HG02970 (cell line): ENCODE results near the gene LMOD3.

Experiments
- ATAC-seq: cut with Tn5 transposase; IDR thresholded peaks from one replicate; pipeline ENCODE4 v1.9.1; 2021; ENCODE audit warnings: mild to moderate bottlenecking, moderate library complexity, moderate number of reproducible peaks; ENCODE audit not compliant: unreplicated experiment, low FRiP score

LMOD3 gene

DNA sequence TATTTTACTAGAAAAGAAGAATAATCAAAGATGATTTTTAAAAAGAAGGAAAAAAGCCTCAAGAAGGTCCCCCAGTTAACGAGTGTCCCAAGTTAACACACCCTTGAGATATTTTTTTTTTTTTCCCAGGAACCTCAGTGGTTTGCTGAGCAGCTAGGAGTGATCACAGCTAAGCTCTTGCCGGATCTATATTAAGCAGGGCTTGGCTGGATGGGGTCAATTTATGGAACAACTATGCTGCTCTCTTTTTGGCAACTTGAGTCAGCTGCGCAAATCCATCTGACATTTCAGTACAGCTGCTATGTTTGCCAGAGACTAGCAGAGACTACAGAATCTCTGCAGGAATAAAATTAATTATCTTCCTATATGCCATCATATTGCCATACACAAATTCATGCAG is at the start of gene LMOD3:
Gene LMOD3 (minus strand): TSS at position 193 of the 400 bp plus-strand sequence. CDS start 209 bp downstream, outside the sequence.
- ATAC-seq: no peak

DNA sequence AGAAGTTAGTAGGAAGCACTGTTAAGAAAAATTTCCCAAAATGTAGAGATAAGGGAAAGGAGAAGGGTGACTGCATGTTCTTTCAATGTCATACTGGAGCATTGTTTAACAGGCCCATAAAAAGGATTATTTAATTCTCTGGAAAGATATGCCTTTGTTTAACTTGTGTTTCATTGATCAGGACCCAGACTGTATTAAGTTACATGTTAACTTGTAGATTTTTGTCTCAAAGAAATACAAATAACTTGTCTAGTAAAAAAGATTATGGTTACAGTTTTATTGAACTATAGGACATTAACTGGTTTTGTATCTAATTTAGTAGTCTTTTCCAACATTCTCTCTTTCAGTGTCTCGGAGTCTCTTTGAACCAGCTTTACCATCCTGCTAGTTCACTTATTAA is 49.7 kb upstream of the LMOD3 start:
- ATAC-seq: no peak

- ATAC-seq: no peak
Observed at GRCh38 chr3:69166446-69166845, 44.1 kb upstream of the LMOD3 start.

DNA sequence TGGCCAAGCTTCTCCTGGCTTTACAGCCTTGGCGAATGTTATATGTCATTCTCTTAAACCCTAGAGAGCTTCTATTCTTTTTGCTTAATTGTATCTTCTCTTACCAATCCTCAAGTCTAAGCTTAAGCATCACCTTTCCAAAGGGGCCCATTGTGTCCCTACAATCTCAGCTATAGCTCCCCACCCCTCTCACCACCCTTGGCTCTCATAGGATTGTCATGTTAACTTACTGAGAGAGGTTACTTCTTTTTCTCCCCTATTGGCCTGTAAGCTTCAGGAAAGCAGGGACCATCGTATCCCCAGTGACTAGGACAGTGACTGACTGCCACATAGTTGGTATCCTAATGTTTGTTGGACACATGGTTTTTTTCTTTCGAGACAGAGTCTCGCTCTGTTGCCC is 43.3 kb upstream of the LMOD3 start:
- no peak for ATAC-seq

DNA sequence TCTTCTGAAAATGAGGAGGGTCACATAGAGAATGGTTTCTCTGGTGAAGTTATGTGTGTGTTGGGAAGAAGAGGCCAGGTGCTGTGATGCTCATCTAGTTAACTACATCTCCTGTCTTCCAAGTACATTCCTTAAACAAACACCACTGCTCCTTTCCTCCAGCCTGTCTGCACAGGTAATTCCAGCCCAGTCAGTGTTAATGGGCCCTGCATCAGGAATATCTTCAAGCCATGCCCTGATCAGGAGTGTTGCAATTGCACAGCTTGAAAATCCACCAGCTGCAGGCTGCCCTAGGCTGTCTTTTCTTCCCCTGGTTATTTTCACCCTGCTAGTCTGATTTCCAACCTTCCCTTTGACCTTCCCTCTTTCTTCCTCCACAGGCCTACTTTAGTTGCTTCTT is 41.9 kb upstream of the LMOD3 start:
- ATAC-seq: no peak

DNA sequence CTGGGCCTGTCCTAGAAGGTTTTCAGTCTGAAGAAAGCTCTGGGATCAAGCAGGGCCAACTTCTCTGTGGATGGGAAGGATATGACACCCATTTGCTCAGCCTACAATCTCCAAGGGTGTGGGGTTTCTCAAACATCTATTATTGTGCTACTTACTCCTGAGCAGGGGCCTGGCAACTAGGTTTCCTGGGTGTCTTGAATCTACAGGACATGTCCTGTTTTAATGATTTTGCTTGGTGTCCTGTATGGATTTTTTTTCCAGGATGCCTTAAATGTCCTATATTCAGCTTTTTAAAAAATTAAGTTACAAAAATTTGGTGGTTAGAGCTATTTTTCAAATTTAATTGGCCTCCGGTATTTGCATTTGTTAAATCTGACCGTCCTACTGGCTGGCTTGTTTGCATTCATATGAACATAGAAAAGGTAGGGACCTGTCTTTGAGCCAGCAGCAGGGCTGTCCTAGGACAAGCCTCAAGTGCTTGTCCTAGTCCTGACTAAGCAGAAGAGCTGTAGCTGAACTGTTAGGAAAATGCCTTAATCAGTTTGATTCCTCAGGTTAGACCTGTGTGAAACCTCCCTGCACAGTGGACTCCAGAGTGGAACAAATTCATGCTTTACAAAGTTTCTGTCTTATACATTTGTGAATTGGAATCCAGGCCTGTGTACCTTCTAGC is 40.0 kb upstream of the LMOD3 start:
- no peak for ATAC-seq

GRCh38 chr3:69161587-69162307 is 39.4 kb upstream of the LMOD3 start:
- ATAC-seq: no peak

- ATAC-seq: no peak
Observed at GRCh38 chr3:69160525-69160924, 38.1 kb upstream of the LMOD3 start.

GRCh38 chr3:69160107-69160506 is 37.7 kb upstream of the LMOD3 start:
- ATAC-seq: no peak

DNA sequence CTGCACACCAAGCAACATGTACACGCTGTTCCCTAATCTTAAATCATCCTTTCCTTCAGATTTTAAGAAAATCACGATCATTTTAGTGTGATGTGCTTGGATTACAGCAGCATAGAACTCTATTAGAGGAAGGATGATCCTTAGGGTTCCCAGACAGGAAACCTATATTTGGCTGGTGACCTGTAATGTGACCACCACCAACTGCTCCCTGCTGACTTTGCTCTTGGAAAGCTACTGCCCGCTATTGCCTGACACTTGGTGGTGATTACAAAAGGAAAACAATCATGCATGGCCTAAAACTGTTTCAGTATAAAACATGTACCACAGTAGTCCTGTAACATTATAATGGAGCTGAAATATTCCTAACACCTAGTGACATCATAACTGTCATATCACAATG is 27.2 kb upstream of the LMOD3 start:
- ATAC-seq: no peak

- ATAC-seq: no peak
Observed at GRCh38 chr3:69145688-69146087, 23.3 kb upstream of the LMOD3 start.

GRCh38 chr3:69144631-69145245 is 22.3 kb upstream of the LMOD3 start:
- ATAC-seq: no peak

DNA sequence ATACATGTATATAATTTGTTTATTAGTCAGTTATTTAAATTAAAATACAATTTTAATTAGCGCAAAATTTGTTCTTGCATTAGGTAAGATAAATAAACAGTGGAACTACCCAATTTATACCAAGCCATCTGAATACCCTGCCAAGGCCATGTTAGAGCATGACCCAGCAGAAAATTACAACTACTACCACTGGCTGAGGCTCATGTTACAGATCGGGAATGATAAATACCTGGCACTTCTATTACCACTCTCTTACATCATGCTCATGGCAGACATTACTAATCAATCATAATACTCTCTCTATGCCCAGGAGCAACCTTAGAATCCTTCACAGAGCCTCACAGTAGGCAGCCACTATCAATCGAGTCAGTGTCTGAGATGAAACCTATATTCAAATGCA is 21.2 kb upstream of the LMOD3 start:
- ATAC-seq: no peak

DNA sequence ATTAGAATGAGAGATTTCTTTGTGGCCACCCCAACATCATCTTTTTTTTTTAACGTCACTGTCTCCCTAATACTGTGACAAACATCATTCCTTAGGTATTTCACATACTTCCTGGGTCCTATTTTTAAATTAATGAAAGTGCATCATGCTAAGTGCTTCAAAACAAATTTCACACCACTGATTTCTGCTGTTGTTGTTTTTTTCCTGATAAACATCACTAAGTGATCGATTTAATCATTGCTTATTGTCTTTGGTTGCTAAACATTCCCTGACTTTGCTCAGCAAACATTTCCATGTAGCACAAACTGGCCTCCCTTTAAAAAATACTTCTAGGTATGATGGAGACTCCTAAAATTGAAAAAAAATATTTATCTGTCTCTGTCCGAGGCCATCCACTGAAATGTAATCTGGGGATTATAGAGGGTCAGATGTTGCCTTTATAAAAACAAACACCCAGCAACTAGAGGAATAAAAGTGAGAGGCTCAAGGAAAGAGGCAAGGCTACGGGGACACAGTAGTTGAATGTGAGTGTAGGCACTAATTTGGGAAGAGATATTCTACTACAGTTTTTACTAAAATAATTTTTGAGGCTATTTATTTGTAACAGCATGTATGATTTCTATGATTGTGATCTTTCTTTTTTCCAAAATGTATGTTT is 20.5 kb upstream of the LMOD3 start:
- no peak for ATAC-seq

DNA sequence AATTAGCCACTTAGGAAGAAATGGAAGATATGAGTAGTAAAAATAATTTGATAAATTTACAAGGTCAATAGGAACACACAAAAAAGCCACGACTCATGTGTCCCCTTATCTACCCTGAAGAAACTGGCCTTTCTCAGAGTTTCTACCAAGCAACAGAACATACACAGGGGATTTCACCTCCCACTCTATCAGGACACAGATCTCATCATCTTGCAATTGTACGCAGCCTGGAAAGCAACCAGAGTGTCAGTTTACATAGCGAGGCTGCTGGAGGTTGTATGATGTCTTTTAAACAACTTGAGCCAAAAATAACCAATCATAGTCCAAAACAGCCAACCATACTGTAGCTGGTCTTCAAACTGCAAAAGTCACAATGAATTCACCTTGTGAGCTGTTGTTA is 19.7 kb upstream of the LMOD3 start:
- ATAC-seq: no peak

DNA sequence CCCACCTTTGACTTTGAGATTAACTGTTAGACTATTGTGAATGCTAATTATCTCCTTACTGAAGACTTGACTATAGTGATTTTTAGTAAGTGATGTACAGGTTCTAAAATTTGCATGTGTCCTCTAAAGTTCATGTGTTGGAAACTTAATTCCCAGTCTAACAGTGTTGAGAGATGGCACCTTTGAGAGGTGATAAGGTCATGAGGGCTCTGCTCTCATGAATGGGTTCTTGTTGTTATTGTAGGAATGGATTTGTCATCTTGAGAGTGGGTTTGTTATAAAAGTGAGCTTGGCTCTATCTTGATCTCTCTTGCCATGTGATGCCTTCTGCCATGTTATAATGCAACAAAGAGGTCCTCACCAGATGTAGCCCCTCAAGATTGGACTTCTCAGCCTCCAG is 18.9 kb upstream of the LMOD3 start:
- no peak for ATAC-seq

GRCh38 chr3:69137412-69137811 is 15.0 kb upstream of the LMOD3 start:
- ATAC-seq: no peak

DNA sequence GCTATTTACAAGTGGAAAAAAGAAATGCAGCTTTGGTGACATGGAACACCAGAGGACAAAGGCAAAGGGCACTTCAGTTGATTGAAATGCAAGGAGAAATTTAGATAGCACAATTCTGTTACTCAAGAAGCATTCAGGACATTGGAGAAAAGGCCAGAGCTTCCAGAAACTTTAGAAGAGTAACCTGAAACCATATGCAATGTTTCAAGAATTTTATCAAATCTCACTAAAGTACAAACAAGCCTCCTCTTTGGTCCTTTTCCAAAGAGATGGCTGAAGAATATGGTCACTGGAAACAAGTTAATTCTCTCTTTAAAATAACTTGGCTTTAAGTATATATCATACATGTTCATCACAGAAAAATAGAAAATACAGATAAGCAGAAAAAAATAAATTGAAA is 14.6 kb upstream of the LMOD3 start:
- ATAC-seq: no peak

GRCh38 chr3:69130689-69131088 is 8.3 kb upstream of the LMOD3 start:
- ATAC-seq: no peak

- ATAC-seq: no peak
Observed at GRCh38 chr3:69129531-69129930, 7.1 kb upstream of the LMOD3 start.

DNA sequence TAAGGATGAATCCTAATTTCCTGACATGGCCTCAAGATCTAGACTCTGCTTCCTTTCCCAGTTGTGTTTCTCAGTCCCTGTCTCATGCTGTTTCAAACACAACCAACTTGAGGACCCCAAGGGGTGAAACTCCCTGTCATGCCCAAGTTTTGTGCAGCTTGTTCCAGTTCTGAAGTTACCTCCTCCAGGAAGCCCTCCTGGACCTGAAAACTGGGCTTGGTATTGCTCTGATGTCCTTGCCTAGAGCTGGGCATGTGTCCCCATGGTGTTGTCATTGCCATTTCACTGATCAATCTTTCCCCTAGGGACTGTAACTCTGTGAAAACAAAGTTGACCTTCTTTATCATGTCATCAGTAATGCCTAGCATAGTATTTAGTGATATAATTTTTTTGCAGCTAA is 6.1 kb upstream of the LMOD3 start:
- ATAC-seq: no peak
